ENCODE data around the gene TAAR1. TPM values are rescaled to one million over a fixed set of nuclear protein-coding genes. Genes with fewer than 3 reads are reported as not detected.
"Not testable (repeated sequence)": the region's sequence is repeated elsewhere in the genome, so short reads cannot be mapped to it uniquely, and the experiment has no call there.

The TAAR1 gene
- total RNA-seq, 2 experiments from 2014 or later: not detected

GRCh38 chr6:132683543-132683942 is 24.6 kb upstream of the TAAR1 start:
- DNase-seq (no peak), ATAC-seq (no peak)
- H3K4me1 Mint-ChIP-seq: peaks cover 2% of the 10 kb centered on the region
- ChIA-PET POLR2A (no interaction called here), CTCF (interaction anchor here (0.7 kb wide), 1 partner anchor 90 kb away, joined by 4 read pairs; no protein-coding TSS in a partner anchor)
- intact Hi-C loops (cut with DNase I, micrococcal nuclease): no loop called here
- H3K27me3 Mint-ChIP-seq: peaks cover 15% of the 10 kb centered on the region
- H3K9me3 Mint-ChIP-seq (ENCODE audit: low read depth): no peaks in the 10 kb centered on the region
- H3K36me3 Mint-ChIP-seq (ENCODE audit: low read depth): no peaks in the 10 kb centered on the region
- no peak overlapping the region for H3K4me3 Mint-ChIP-seq
- no peak overlapping the region for H3K27ac Mint-ChIP-seq

- H3K27me3 Mint-ChIP-seq; H3K4me1 Mint-ChIP-seq; H3K36me3 Mint-ChIP-seq (ENCODE audit: low read depth); CTCF ChIA-PET; intact Hi-C loops (cut with DNase I, micrococcal nuclease); POLR2A ChIA-PET; H3K4me3 Mint-ChIP-seq; DNase-seq; H3K9me3 Mint-ChIP-seq (ENCODE audit: low read depth); ATAC-seq; H3K27ac Mint-ChIP-seq: not testable (repeated sequence)
Measured at GRCh38 chr6:132679094-132679493, 20.1 kb upstream of the TAAR1 start.

GRCh38 chr6:132675749-132676148 is 16.8 kb upstream of the TAAR1 start:
- Mint-ChIP-seq H3K36me3 (ENCODE audit: low read depth) (no peaks in the 10 kb centered on the region), H3K27me3 (no peaks in the 10 kb centered on the region), H3K9me3 (ENCODE audit: low read depth) (no peaks in the 10 kb centered on the region), H3K27ac (no peak overlapping the region), H3K4me3 (no peak overlapping the region), H3K4me1 (peaks cover 2% of the 10 kb centered on the region)
- intact Hi-C loops (cut with DNase I, micrococcal nuclease): no loop called here
- ChIA-PET CTCF (no interaction called here), POLR2A (no interaction called here)
- ATAC-seq (no peak), DNase-seq (no peak)

- DNase-seq (no peak), ATAC-seq (no peak)
- POLR2A ChIA-PET: interaction anchor here (0.6 kb wide), 1 partner anchor 999 kb away, joined by 4 read pairs; no protein-coding TSS in a partner anchor
- intact Hi-C loops (cut with DNase I, micrococcal nuclease): no loop called here
- Mint-ChIP-seq H3K36me3 (ENCODE audit: low read depth) (no peaks in the 10 kb centered on the region), H3K4me3 (no peak overlapping the region), H3K27ac (no peak overlapping the region), H3K4me1 (peaks cover 2% of the 10 kb centered on the region), H3K27me3 (no peaks in the 10 kb centered on the region), H3K9me3 (ENCODE audit: low read depth) (no peaks in the 10 kb centered on the region)
- CTCF ChIA-PET: interaction anchor here (0.7 to 0.9 kb wide), 2 partner anchors 124 to 684 kb away, joined by 3 read pairs; no protein-coding TSS in a partner anchor
Measured at GRCh38 chr6:132675002-132675401, 16.0 kb upstream of the TAAR1 start.

GRCh38 chr6:132673376-132674094 is 14.6 kb upstream of the TAAR1 start:
- ATAC-seq (no peak), DNase-seq (no peak)
- POLR2A ChIA-PET: no interaction called here
- CTCF ChIA-PET: no interaction called here
- Mint-ChIP-seq H3K36me3 (ENCODE audit: low read depth) (no peaks in the 10 kb centered on the region), H3K27me3 (peaks cover 3% of the 10 kb centered on the region), H3K9me3 (ENCODE audit: low read depth) (no peaks in the 10 kb centered on the region), H3K4me3 (no peak overlapping the region), H3K4me1 (peaks cover 3% of the 10 kb centered on the region), H3K27ac (no peak overlapping the region)
- intact Hi-C loops (cut with DNase I, micrococcal nuclease): loop anchor here in 1 of 2 experiments (5.0 kb wide), 1 partner anchor 139 kb away; the partner anchor contains the start of gene RPS12

- Mint-ChIP-seq H3K27ac (no peak overlapping the region), H3K9me3 (ENCODE audit: low read depth) (no peaks in the 10 kb centered on the region), H3K4me3 (no peak overlapping the region), H3K36me3 (ENCODE audit: low read depth) (no peaks in the 10 kb centered on the region), H3K27me3 (peaks cover 3% of the 10 kb centered on the region), H3K4me1 (peaks cover 3% of the 10 kb centered on the region)
- ChIA-PET CTCF (interaction anchor here (1.2 to 4.9 kb wide), 9 partner anchors 14 to 291 kb away, joined by 3 to 43 read pairs (median 5); partner anchors contain the start of gene SLC18B1), POLR2A (interaction anchor here (0.6 kb wide), 1 partner anchor 148 kb away, joined by 4 read pairs; no protein-coding TSS in a partner anchor)
- intact Hi-C loops (cut with DNase I, micrococcal nuclease): loop anchor here in 1 of 2 experiments (5.0 kb wide), 1 partner anchor 141 kb away; the partner anchor contains the start of gene RPS12
- ATAC-seq (no peak), DNase-seq (no peak)
Measured at GRCh38 chr6:132671295-132671694, 12.3 kb upstream of the TAAR1 start.

GRCh38 chr6:132669690-132670291 is 10.8 kb upstream of the TAAR1 start:
- peaks cover 3% of the 10 kb centered on the region for H3K4me1 Mint-ChIP-seq
- intact Hi-C loops (cut with DNase I, micrococcal nuclease): loop anchor here (1.0 to 10.0 kb wide), 6 partner anchors 99 to 295 kb away; partner anchors contain the start of genes RPS12 (in 1 of the 2) and TAAR9 (in 1 of the 2)
- ChIA-PET POLR2A (no interaction called here), CTCF (interaction anchor here (0.6 to 4.9 kb wide), 22 partner anchors 8 to 390 kb away, joined by 3 to 43 read pairs (median 4); partner anchors contain the start of genes RPS12 and SLC18B1)
- peak; percentile 64 for ATAC-seq
- no peaks in the 10 kb centered on the region for H3K9me3 Mint-ChIP-seq (ENCODE audit: low read depth)
- no peaks in the 10 kb centered on the region for H3K36me3 Mint-ChIP-seq (ENCODE audit: low read depth)
- H3K4me3 Mint-ChIP-seq: no peak overlapping the region
- H3K27me3 Mint-ChIP-seq: peaks cover 3% of the 10 kb centered on the region
- DNase-seq: no peak
- H3K27ac Mint-ChIP-seq: no peak overlapping the region

- ATAC-seq: no peak
- no peaks in the 10 kb centered on the region for H3K9me3 Mint-ChIP-seq (ENCODE audit: low read depth)
- peaks cover 3% of the 10 kb centered on the region for H3K27me3 Mint-ChIP-seq
- H3K4me3 Mint-ChIP-seq: no peak overlapping the region
- POLR2A ChIA-PET: no interaction called here
- intact Hi-C loops (cut with DNase I, micrococcal nuclease): loop anchor here (5.0 to 10.0 kb wide), 3 partner anchors 131 to 299 kb away; partner anchors contain the start of gene TAAR9 (in 1 of the 2)
- no peak overlapping the region for H3K27ac Mint-ChIP-seq
- CTCF ChIA-PET: interaction anchor here (1.2 to 1.3 kb wide), 2 partner anchors 10 to 387 kb away, joined by 4 read pairs; no protein-coding TSS in a partner anchor
- no peaks in the 10 kb centered on the region for H3K36me3 Mint-ChIP-seq (ENCODE audit: low read depth)
- no peak for DNase-seq
- H3K4me1 Mint-ChIP-seq: peaks cover 3% of the 10 kb centered on the region
Measured at GRCh38 chr6:132666118-132666517, 7.1 kb upstream of the TAAR1 start.

- CTCF ChIA-PET: no interaction called here
- ATAC-seq (no peak), DNase-seq (no peak)
- H3K27ac Mint-ChIP-seq: no peak overlapping the region
- no peaks in the 10 kb centered on the region for H3K9me3 Mint-ChIP-seq (ENCODE audit: low read depth)
- no peak overlapping the region for H3K4me3 Mint-ChIP-seq
- intact Hi-C loops (cut with DNase I, micrococcal nuclease): loop anchor here (5.0 to 10.0 kb wide), 4 partner anchors 130 to 300 kb away; partner anchors contain the start of gene TAAR9 (in 1 of the 2)
- H3K27me3 Mint-ChIP-seq: no peaks in the 10 kb centered on the region
- POLR2A ChIA-PET: no interaction called here
- no peaks in the 10 kb centered on the region for H3K36me3 Mint-ChIP-seq (ENCODE audit: low read depth)
- H3K4me1 Mint-ChIP-seq: no peaks in the 10 kb centered on the region
Measured at GRCh38 chr6:132664309-132665034, 5.5 kb upstream of the TAAR1 start.

- ChIA-PET CTCF (no interaction called here), POLR2A (no interaction called here)
- no peak for ATAC-seq
- Mint-ChIP-seq H3K4me1 (no peaks in the 10 kb centered on the region), H3K9me3 (ENCODE audit: low read depth) (no peaks in the 10 kb centered on the region), H3K4me3 (no peak overlapping the region), H3K36me3 (ENCODE audit: low read depth) (no peaks in the 10 kb centered on the region), H3K27ac (no peak overlapping the region), H3K27me3 (no peaks in the 10 kb centered on the region)
- no peak for DNase-seq
- intact Hi-C loops (cut with DNase I, micrococcal nuclease): loop anchor here (5.0 to 10.0 kb wide), 3 partner anchors 129 to 301 kb away; partner anchors contain the start of gene TAAR9 (in 1 of the 2)
Measured at GRCh38 chr6:132663661-132664060, 4.7 kb upstream of the TAAR1 start.

GRCh38 chr6:132661906-132662305 is 2.9 kb upstream of the TAAR1 start:
- Mint-ChIP-seq H3K4me1 (peaks cover 2% of the 10 kb centered on the region), H3K4me3 (no peak overlapping the region), H3K9me3 (ENCODE audit: low read depth) (no peaks in the 10 kb centered on the region), H3K27ac (no peak overlapping the region), H3K36me3 (ENCODE audit: low read depth) (no peaks in the 10 kb centered on the region), H3K27me3 (no peaks in the 10 kb centered on the region)
- no peak for ATAC-seq
- no peak for DNase-seq
- ChIA-PET POLR2A (no interaction called here), CTCF (interaction anchor here (1.3 kb wide), 2 partner anchors 8 to 13 kb away, joined by 3 read pairs; no protein-coding TSS in a partner anchor)
- intact Hi-C loops (cut with DNase I, micrococcal nuclease): loop anchor here (5.0 to 10.0 kb wide), 3 partner anchors 127 to 303 kb away; partner anchors contain the start of gene TAAR9 (in 1 of the 2)
